HG02588 (cell line): ENCODE data around the gene RPUSD2.

ENCODE experiments used
- ATAC-seq: cut with Tn5 transposase; IDR thresholded peaks from one replicate; pipeline ENCODE4 v1.9.1; 2021; ENCODE audit warnings: mild to moderate bottlenecking, moderate library complexity; ENCODE audit not compliant: unreplicated experiment

Gene RPUSD2, protein sequence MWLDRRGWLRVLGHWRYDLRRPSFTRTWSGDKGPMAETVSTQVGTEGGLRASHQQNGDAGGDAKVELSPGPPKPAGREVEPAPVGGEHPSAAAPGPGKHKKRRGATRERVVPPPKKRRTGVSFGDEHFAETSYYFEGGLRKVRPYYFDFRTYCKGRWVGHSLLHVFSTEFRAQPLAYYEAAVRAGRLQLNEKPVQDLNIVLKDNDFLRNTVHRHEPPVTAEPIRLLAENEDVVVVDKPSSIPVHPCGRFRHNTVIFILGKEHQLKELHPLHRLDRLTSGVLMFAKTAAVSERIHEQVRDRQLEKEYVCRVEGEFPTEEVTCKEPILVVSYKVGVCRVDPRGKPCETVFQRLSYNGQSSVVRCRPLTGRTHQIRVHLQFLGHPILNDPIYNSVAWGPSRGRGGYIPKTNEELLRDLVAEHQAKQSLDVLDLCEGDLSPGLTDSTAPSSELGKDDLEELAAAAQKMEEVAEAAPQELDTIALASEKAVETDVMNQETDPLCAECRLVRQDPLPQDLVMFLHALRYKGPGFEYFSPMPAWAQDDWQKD

DNA sequence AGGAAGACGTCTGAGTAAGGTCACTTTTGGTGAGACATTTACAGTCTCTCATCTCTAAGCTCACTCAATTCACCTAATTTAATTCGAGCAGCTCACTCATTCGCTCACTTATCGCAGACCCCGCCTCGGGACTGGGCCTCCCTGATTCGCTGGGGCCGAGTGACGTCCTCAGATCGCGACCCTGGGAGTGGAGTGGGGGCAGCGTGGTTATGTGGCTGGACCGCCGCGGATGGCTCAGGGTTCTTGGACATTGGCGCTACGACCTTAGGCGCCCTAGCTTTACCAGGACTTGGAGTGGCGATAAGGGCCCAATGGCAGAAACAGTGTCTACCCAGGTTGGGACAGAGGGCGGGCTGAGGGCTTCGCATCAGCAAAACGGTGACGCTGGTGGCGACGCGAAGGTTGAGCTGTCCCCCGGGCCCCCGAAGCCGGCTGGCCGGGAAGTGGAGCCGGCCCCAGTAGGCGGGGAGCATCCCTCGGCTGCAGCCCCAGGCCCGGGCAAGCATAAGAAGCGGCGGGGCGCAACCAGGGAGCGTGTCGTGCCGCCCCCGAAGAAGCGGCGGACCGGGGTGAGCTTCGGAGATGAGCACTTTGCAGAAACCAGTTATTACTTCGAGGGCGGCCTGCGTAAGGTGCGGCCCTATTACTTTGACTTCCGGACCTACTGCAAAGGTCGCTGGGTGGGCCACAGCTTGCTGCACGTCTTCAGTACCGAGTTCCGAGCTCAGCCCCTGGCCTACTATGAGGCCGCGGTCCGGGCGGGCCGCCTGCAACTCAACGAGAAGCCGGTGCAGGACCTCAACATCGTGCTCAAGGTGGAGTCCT, at the start of gene RPUSD2:
Gene RPUSD2, plus strand, starts transcription at position 171 of the 825 bp plus-strand sequence. Its CDS starts 39 bp downstream, at position 210.
- ATAC-seq, result peak; percentile 31

DNA sequence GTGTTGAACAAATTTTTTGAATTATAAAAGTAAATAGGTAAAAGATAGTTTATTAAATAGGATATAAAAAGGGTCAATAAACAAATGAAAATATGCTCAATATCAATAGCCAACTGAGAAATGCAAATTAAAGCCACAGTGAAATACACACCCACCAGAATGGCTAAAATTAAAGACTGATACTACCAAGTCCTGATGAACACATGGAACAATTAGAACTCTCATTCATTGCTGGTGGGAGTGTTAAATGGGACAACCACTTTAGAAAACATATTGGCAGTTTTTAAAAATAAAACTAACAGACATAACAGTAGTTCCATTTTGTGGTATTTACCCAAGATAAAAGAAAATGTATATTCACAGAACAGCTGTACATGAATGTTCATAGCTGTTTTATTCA, 45.5 kb upstream of the RPUSD2 start:
- no peak for ATAC-seq

DNA sequence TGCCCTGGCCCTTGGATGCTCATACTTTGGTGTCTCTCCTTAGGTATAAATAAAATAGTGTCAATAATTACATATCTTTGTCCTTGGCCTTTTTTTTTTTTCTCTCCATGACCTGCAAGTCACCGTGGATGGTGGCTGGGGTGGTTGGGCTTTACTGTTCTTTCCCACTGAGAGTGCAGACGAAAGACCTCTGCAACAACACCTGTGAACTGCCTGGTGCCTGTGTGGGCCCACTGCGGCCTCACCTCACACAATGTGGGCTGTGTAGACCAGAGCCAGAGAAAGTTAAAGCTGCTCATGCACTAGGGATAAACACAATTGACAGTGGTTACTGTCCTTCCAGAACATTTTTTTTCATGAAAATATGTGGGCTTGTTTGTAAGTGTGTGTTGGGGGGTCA, 43.2 kb upstream of the RPUSD2 start:
- no peak for ATAC-seq

DNA sequence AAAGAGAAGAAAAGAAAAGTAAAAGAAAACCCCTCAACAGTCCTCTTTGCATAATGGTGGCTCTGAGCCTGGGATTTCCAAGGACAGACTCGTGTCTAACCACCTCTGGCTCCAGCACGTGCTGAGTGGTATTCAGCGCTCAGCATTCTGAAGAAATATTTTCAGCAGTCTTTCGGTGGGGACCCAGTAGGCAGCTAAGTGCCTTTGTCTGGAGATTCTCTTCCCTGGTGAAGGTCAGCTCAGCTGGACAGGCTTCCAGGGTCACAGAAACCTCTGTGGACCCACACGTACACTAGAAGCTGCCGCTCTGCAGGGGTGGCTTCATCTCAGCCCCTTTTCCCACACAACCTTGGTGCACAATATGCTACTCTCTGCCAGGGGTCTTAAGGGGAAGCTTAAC, 40.3 kb upstream of the RPUSD2 start:
- no peak for ATAC-seq

DNA sequence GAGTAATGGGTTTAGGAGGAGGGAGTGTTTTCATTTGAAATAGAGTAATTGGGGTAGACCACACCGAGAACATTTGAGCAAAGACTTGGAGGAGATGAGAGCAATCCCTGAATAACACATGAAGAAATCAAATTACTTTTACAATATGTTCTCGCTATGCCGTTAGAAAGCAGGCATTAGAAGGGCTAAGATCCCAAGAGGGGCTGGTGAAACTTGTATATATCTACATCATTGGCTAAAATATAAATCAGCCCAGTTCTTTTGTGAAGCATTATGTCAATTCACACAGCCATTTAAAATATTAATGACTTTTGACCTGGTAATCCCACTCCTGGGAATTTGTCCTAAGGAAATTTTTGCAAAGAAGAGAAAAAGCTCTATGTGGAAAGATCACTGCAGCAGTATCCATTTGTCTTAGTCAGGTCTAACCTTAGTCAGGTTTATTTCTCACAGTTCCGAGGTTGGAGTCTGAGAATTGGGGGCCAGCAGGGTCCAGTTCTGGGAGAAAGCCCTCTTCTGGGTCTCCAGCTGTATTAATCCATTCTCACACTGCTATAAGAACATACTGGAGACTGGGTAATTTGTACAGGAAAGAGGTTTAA, 35.2 kb upstream of the RPUSD2 start:
- ATAC-seq, result no peak

DNA sequence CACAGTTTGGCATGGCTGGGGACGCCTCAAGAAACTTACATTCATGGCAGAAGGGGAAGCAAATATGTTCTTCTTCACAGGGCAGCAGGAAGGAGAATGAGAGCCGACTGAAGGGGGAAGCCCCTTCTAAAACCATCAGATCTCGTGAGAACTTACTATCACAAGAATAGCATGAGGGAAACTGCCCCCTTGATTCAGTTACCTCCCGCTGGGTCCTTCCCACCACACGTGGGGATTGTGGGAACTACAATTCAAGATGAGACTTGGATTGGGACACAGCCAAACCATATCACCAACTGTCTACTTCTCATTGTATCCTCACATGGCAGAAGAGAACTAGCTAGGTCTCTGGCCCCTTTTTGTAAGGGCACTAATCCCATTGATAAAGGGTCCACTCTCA, 34.7 kb upstream of the RPUSD2 start:
- no peak for ATAC-seq

DNA sequence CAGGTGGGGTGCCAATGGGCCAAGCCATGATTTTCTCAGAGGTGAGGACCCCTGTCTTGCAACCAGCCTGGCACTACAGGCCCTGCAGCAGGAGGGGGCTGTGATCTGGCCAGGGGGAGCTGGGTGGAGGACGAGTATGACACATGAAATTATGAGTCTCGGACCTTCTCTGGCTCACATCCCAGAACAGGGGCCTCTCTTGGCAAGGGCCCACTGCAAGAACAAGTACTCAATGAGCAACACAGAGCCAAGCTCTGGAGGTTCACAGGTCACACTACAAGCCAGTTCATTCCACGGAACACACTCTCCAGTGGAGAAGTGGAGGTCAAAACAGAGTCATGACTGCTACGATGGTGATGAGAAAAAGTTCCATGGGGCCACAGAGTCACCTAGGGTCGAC, 32.6 kb upstream of the RPUSD2 start:
- ATAC-seq, result no peak

DNA sequence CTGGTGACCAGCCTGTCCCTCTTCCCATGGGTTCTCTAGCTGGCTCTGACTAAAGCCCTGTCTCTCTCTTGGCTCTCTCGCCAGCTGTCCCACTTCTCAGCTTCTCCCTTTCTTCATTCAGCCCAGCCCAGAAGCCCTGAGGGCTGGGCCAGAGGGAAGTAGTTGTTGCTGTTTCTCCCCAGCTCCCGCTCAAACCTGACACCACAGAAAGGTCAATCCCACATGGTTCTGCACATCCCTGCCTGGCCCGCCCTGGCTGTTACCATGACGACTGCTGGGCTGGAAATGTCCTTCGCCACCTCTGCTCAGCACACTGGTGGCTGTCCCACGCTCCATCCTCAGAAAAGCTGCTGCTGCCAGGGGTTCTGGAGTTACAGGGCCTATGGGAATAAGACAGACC, 30.1 kb upstream of the RPUSD2 start:
- ATAC-seq, result no peak

DNA sequence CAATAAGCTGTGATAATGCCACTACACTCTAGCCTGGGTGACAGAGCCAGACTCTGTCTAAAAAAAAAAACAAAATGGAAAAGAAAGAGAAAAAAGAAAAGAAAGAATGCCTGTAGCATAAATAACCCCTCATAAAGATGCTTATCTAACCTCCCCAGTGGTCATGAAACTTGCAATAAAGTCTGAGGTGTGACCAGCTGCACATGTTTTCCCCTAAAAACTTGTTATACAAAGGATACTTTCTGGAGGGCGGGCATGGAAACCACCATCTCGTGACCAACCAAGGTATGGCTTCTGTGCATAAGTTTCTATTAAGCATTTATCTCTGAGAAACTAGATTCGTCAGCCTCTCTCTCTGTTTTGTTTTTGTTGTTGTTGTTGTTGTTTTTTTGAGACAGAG, 26.0 kb upstream of the RPUSD2 start:
- ATAC-seq, result no peak

DNA sequence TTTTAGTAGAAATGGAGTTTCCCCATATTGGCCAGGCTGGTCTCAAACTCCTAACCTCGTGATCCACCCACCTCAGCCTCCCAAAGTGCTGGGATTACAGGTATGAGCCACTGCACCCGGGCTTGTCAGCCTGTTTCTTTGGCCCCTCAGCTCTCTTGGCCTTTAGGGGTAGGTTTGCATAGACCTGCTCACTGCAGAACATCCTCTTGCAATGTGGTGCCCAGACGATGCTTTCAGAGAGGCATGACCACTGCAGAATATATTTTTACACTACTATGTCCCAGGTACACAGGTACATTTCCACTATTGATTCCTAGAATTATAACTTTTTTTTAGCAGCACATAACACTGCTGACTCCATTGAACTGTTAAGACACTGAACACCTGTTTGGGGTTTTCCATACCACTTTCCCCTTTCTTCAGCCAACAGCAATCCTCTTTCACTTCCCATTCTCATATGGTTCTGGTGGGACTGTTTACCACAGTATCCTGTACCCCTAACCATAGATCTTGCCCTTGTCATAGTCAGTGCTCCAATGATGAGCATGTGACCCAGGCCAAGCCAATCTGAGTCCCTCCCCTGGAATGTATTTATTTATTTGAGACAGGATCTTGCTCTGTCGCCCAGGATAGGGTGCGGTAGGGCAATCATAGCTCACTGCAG, 25.3 kb upstream of the RPUSD2 start:
- peak; percentile 72 for ATAC-seq

DNA sequence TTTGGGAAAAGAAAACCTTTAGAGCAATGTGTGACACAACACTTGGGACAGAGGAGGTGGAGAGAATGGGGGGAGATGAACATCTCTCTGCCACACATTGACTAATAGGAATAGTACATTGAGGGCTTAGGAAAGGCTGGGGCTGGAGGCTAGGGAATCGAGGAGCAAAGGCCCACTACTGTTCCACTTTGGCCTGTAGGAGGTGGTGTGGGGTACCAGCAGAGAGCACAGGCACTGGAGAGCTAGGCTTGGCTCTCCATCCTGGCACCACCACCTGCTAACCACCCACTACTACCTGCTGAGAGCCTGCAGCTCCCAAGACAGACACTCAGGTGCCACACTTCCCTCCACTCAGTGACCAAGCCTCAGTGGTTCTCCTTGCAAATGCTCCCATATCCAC, 23.6 kb upstream of the RPUSD2 start:
- no peak for ATAC-seq

DNA sequence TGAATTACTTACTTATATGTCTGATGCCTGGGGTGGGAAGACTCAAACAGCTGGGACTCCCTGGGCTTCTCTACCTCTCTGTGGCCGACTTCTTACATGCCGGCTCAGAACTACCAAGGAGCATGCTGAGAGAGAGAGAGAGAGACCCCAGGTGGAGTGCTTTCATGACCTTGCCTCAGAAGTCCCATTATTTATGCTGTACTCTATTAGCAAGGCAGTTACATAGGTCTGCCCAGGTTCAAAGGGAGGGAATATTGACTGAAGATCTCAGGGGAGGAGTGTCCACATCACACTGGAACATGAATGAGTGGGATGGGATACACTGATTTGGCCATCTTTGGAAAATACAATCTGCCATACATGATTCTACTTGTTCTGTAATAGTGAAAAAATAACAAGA, 20.5 kb upstream of the RPUSD2 start:
- ATAC-seq, result no peak

DNA sequence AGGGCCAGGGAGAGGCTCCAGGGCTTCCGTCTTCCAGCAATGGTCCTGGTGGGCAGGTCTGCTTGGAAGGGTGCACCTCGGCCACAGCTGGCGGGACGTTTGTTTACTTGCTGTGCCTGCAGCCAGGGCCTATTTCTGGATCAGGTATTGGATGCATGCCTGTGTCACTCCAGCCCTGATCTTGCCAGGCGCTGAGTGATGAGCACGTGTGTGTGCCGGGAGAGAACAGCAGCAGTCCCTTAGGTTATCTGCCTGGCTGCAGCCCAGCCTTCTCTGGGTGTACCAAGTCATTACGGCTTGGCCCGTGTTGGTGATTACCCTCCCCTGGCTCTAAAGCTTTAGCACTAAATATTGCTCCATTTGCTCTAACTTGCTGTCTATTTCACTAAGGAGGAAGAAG, 19.2 kb upstream of the RPUSD2 start:
- no peak for ATAC-seq

DNA sequence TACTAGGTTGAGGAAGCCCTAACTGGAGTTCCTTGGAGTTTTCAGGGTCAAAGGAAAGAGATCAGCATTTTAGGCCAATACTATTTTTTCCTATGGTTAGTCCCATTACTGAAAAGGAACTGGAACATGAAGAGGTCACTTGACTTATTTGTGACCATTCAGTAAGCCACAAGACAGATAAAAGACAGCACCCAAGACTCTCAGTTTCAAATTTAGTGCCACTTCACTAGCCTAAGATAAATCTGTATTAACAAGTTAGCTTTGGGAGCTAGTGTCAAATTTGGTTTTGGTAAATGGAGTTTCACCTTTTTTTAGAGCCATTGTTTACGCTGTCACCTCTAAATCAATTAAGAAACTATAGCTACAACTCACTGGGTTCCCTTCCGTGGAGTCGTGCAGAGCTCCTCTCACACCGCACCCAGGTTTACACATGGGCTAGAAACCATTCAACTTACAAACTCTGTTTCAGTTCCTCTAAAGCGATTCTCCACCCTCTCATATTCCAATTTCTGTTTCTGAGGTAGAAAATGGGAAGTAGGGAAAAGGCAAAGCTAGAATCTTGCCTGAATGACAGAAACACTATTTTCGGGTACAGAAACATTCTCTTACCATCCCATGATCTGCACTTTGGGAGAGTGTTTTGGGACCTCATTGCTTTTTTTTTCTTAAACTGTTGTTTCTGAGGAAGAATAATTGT, 18.6 kb upstream of the RPUSD2 start:
- ATAC-seq, result peak; percentile 80

DNA sequence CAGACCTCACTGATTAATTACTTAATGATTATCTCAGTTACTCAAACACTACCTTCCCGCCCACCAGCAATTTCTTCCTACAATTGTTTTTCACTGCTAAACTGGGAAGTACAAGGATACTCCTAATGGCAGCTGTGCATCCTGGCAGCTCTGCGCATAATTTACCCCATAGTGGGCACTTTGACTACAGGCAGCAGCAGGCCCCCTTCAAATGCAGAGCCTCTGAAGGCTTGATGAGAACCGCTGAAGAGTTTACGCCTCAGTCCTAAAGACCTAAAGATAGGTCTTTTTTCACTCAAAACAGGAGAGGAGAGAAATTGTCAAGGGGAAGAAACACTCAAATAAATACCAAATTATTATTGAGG, 15.0 kb upstream of the RPUSD2 start:
- no peak for ATAC-seq

DNA sequence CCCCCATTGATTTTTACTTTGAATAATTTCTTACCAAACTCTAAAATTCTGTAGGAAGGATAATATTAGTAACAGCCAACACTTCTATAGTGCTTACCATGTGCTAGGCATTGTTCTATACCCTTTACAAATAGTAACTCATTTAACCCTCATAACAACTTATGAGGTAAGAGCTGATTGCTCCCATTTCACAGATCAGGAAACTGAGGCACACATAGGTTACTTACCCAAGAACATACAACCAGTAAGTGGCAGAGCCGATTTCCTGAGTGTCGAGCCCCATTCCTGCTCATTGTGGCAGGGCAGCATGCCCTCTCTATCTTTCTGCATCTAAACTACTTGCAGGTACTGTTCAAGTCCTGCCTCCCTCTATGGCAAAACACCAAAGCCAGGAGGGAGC, 13.2 kb upstream of the RPUSD2 start:
- ATAC-seq, result no peak

DNA sequence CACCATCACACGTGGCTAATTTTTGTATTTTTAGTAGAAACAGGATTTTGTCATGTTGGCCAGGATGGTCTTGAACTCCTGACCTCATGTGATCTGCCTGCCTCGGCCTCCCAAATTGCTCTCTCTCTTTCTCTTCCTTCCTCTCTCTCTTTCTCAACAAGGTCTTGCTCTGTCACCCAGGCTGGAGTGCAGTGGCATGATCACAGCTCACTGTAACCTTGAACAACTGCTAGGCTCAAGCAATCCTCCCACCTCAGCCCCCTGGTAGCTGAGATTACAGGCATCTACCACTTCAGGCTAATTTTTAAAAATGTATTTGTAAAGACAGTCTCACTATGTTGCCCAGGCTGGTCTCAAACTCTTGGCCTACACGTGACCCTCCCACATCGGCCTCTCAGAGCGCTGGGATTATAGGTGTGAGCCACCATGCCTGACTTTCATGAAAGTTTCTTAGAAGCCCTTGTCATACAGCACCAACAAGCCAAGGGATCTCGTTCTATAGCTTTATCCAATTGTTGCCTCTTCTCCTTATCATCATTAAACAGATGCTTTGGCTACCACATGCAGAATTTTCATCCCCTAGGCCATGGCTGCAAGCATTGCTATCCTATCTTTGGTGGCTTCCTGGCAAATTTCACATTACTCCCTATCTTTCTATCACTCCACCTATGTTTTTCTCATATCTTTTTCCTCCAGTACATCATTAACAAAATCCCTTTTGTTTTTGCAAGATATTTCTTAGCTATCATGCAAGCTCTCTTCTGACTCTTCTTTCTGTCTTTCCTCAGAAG, 10.0 kb upstream of the RPUSD2 start:
- ATAC-seq, result no peak

DNA sequence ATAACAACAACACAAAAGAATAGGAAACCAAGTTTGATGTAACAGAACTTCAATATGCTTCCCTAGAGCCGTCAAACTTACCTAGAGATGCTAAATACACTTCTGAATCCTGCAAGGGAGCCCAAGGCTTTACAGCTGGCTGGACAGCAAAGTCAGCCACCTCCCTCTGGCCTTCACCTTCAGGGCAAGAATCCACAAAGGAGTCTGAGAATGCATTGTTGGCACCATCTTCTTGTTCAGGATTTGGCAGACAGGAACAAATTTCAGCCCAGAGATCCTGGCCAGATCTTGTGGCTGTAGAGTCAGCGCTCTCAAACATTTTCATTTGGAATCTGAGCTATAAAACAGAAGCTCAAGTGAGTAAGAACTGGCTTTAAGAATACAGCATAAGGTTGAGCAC, 6.4 kb upstream of the RPUSD2 start:
- ATAC-seq, result no peak

DNA sequence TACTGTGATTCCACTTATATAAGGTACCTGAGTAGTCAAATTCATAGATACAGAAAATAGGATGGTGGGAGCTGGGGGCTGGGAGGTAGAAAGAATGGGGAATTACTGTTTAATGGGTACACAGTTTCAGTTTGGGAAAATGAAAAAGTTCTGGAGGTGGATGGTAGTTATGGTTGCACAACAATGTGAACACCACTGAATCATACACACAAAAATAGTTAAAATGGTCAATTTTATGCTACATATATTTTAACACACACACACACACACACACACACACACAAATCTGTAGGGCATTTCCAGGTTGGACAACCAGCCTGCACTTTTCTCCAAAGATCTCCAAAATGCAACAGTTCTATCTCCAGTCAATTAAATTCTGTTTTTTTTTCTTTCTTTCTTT, 5.7 kb upstream of the RPUSD2 start:
- ATAC-seq, result no peak
